Tibial nerve (tissue), 3 donors: ENCODE results near the gene MEGF6.

Experiments
- CTCF ChIP-seq, 5 experiments: fragments of 200-600 bp in 3 of 5; fragments of 450-650 bp in 2 of 5; sonication (generic) in 3 of 5; IDR thresholded peaks; one replicate each; pipeline ENCODE4 v1.5.1; 2016 to 2019; ENCODE audit warnings: antibody characterized with exemption in 5 of 5, mild to moderate bottlenecking in 3 of 5, moderate library complexity in 2 of 5
- POLR2A ChIP-seq, 2 donors: fragments of 450-650 bp; IDR thresholded peaks; one replicate each; pipeline ENCODE4 v1.6.1; 2017; ENCODE audit warnings: antibody characterized with exemption in 2 of 2, mild to moderate bottlenecking in 2 of 2, moderate library complexity in 2 of 2

- no peak for TF ChIP-seq CTCF (IDR thresholded peaks at IDR 0.05)
- TF ChIP-seq POLR2A (IDR thresholded peaks at IDR 0.05), result no peak
Observed at GRCh38 chr1:3590951-3591865, 20.1 kb downstream of the MEGF6 start.
